Liver (tissue), 9 donors: ENCODE results near the gene LILRA6. TPM values are rescaled to one million over a fixed set of nuclear protein-coding genes. Genes with fewer than 3 reads are reported as not detected.
"Not testable (repeated sequence)": the region's sequence is repeated elsewhere in the genome, so short reads cannot be mapped to it uniquely, and the experiment has no call there.

ENCODE experiments used
- DNase-seq: peaks from one replicate; pipeline ENCODE4 v3.0.0-alpha.2; 2017; ENCODE audit warnings: low spot score
- H3K27ac ChIP-seq, 2 donors: one replicate each; pipeline ENCODE4 v1.7.0; 2013; ENCODE audit warnings: inconsistent platforms in 2 of 2, low read length in 2 of 2, control low read depth in 1 of 2, low read depth in 1 of 2, mild to moderate bottlenecking in 1 of 2
- H3K27me3 ChIP-seq, 4 donors: one replicate each; pipeline versions ENCODE4 v1.6.1 to v1.7.0; 2013; ENCODE audit warnings: low read length in 3 of 4, inconsistent platforms in 1 of 4, mild to moderate bottlenecking in 1 of 4, moderate library complexity in 1 of 4; ENCODE audit not compliant: control insufficient read depth in 4 of 4, insufficient read depth in 4 of 4
- H3K36me3 ChIP-seq, 4 donors: one replicate each; pipeline versions ENCODE4 v1.6.1 to v1.7.0; 2013; ENCODE audit warnings: low read length in 3 of 4, mild to moderate bottlenecking in 3 of 4, low read depth in 1 of 4, moderate library complexity in 1 of 4; ENCODE audit not compliant: control insufficient read depth in 4 of 4, insufficient read depth in 3 of 4
- H3K4me1 ChIP-seq, 4 donors: one replicate each; pipeline versions ENCODE4 v1.6.1 to v1.7.0; 2013; ENCODE audit warnings: low read length in 3 of 4, mild to moderate bottlenecking in 3 of 4, moderate library complexity in 1 of 4; ENCODE audit not compliant: control insufficient read depth in 4 of 4, insufficient read depth in 4 of 4
- H3K4me3 ChIP-seq, 3 donors: one replicate each; pipeline versions ENCODE4 v1.6.1 to v1.7.0; 2013; ENCODE audit warnings: low read length in 3 of 3, control low read depth in 1 of 3, low read depth in 1 of 3, mild to moderate bottlenecking in 1 of 3
- H3K9ac ChIP-seq, 2 donors: one replicate each; pipeline ENCODE4 v1.7.0; 2013; ENCODE audit warnings: low read length in 2 of 2, mild to moderate bottlenecking in 2 of 2, moderate library complexity in 2 of 2, control low read depth in 1 of 2, low read depth in 1 of 2
- H3K9me3 ChIP-seq, 4 donors: one replicate each; pipeline versions ENCODE4 v1.6.1 to v1.7.0; 2013; ENCODE audit warnings: low read length in 3 of 4; ENCODE audit not compliant: control insufficient read depth in 4 of 4
- CTCF ChIP-seq: fragments of 150-350 bp; IDR thresholded peaks from 2 replicates; pipeline ENCODE4 v1.5.1; 2017; ENCODE audit warnings: improper control_type of control experiment, low read depth, low read length; ENCODE audit not compliant: missing input control
- EGR1 ChIP-seq, 2 donors: IDR thresholded peaks; 2 replicates each; pipeline ENCODE4 v1.6.1; 2016 to 2018; ENCODE audit warnings: antibody characterized with exemption in 2 of 2, low read depth in 2 of 2
- FOXA1 ChIP-seq: IDR thresholded peaks from 2 replicates; pipeline ENCODE4 v1.6.1; 2016; ENCODE audit warnings: antibody characterized with exemption
- FOXA2 ChIP-seq: IDR thresholded peaks from 2 replicates; pipeline ENCODE4 v1.6.1; 2016; ENCODE audit warnings: antibody characterized with exemption
- GABPA ChIP-seq, 2 donors: IDR thresholded peaks in 1 of 2; conservative IDR thresholded peaks in 1 of 2; 2 replicates each; pipeline ENCODE4 v1.6.1; 2016; ENCODE audit warnings: antibody characterized with exemption in 2 of 2, mild to moderate bottlenecking in 1 of 2, moderate library complexity in 1 of 2
- HNF4A ChIP-seq, 2 donors: conservative IDR thresholded peaks; 2 replicates each; pipeline ENCODE4 v1.6.1; 2016; ENCODE audit warnings: antibody characterized with exemption in 2 of 2, mild to moderate bottlenecking in 2 of 2
- HNF4G ChIP-seq: IDR thresholded peaks from 2 replicates; pipeline ENCODE4 v1.6.1; 2016; ENCODE audit warnings: antibody characterized with exemption
- JUND ChIP-seq, 2 donors: IDR thresholded peaks; 2 replicates each; pipeline ENCODE4 v1.6.1; 2016; ENCODE audit warnings: antibody characterized with exemption in 2 of 2
- MAX ChIP-seq: IDR thresholded peaks from 2 replicates; pipeline ENCODE4 v1.6.1; 2016; ENCODE audit warnings: antibody characterized with exemption
- NR2F2 ChIP-seq: IDR thresholded peaks from 2 replicates; pipeline ENCODE4 v1.6.1; 2016; ENCODE audit warnings: antibody characterized with exemption
- RAD21 ChIP-seq, 2 donors: IDR thresholded peaks; 2 replicates each; pipeline ENCODE4 v1.6.1; 2016; ENCODE audit warnings: antibody characterized with exemption in 2 of 2, mild to moderate bottlenecking in 2 of 2
- REST ChIP-seq: IDR thresholded peaks from 2 replicates; pipeline ENCODE4 v1.6.1; 2016; ENCODE audit warnings: antibody characterized with exemption, mild to moderate bottlenecking
- RXRA ChIP-seq, 2 donors: IDR thresholded peaks; 2 replicates each; pipeline ENCODE4 v1.6.1; 2017 to 2018; ENCODE audit warnings: antibody characterized with exemption in 2 of 2, mild to moderate bottlenecking in 1 of 2
- SP1 ChIP-seq: IDR thresholded peaks from 2 replicates; pipeline ENCODE4 v1.6.1; 2018; ENCODE audit warnings: antibody characterized with exemption, mild to moderate bottlenecking
- TAF1 ChIP-seq: conservative IDR thresholded peaks from 2 replicates; pipeline ENCODE4 v1.6.1; 2016; ENCODE audit warnings: antibody characterized with exemption, mild to moderate bottlenecking
- YY1 ChIP-seq: IDR thresholded peaks from 2 replicates; pipeline ENCODE4 v1.6.1; 2016; ENCODE audit warnings: antibody characterized with exemption, mild to moderate bottlenecking
- ZBTB33 ChIP-seq: IDR thresholded peaks from 2 replicates; pipeline ENCODE4 v1.6.1; 2016; ENCODE audit warnings: antibody characterized with exemption
- WGBS: extraction: QIAGEN DNeasy Blood & Tissue Kit; methylation state at CpG from one replicate; pipeline ENCODE4 v1.1.7; 2013; 5-methylcytosine and 5-hydroxymethylcytosine counted together
- polyA plus RNA-seq, 2 donors: library from polyadenylated mRNA; stranded (reverse) in 1 of 2; unstranded in 1 of 2; fragments of 200-250 nt in 1 of 2; fragments of >200 nt in 1 of 2; fragmentation: Nextera tagmentation in 1 of 2; extraction: Ambion mirVana in 1 of 2; gene quantifications; one replicate each; pipeline versions ENCODE4 v1.2.1 to v1.2.3, GENCODE V29; 2013 to 2015
- total RNA-seq, 2 donors: library from RNA; depleted of rRNA; stranded (reverse); fragments of >200 nt; gene quantifications; one replicate each; pipeline ENCODE4 v1.2.3, GENCODE V29; 2014
- TF ChIP-seq, protein P1 (sequence below): IDR thresholded peaks from 2 replicates; pipeline ENCODE4 v1.6.1; 2016; ENCODE audit warnings: antibody characterized with exemption
- donor health status: healthy.
- donor health status: healthy.
- donor health status: healthy.
- donor health status: healthy.
- donor health status: healthy.

Gene LILRA6
- total and polyA plus RNA-seq, 4 donors, result 1.0 to 2.8 (median 1.7) TPM

GRCh38 chr19:54281007-54281728, 38.6 kb upstream of the LILRA6 start, which contains the start of gene LILRB2:
TSS of gene LILRB2 (minus strand) at chr19:54281110. CDS start at chr19:54280496, 614 bp downstream.
- H3K9me3 ChIP-seq, result no peaks in the 10 kb centered on the region
- peak within 1 kb of the TSS in 1 of 2 donors; percentile 46 for H3K27ac ChIP-seq
- H3K27me3 ChIP-seq, result no peaks in the 10 kb centered on the region
- no peak within 1 kb of the TSS for H3K4me3 ChIP-seq
- no peaks in the 10 kb centered on the region for H3K4me1 ChIP-seq
- no peak for TF ChIP-seq ZBTB33
- TF ChIP-seq REST, result no peak
- TF ChIP-seq NR2F2, result no peak
- TF ChIP-seq RXRA (IDR thresholded peaks at IDR 0.05), result no peak
- TF ChIP-seq YY1, result no peak
- no peak for TF ChIP-seq FOXA2
- TF ChIP-seq SP1, result no peak
- no peak for TF ChIP-seq MAX
- no peak for TF ChIP-seq FOXA1
- TF ChIP-seq, protein P1, sequence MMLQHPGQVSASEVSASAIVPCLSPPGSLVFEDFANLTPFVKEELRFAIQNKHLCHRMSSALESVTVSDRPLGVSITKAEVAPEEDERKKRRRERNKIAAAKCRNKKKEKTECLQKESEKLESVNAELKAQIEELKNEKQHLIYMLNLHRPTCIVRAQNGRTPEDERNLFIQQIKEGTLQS, result no peak
- TF ChIP-seq EGR1 (IDR thresholded peaks at IDR 0.05; ENCODE audit: low read depth in 2 of 2), result no peak
- no peak for TF ChIP-seq HNF4G
- no peak for TF ChIP-seq RAD21 (IDR thresholded peaks at IDR 0.05)
- no peak for TF ChIP-seq TAF1
- TF ChIP-seq JUND (IDR thresholded peaks at IDR 0.05), result no peak
- TF ChIP-seq GABPA (IDR thresholded peaks at IDR 0.05 in 1 of 2, conservative IDR thresholded peaks at IDR 0.05 in 1 of 2), result no peak
- TF ChIP-seq CTCF, result no peak
- TF ChIP-seq HNF4A (conservative IDR thresholded peaks at IDR 0.05), result no peak
- no peaks in the 10 kb centered on the region for H3K36me3 ChIP-seq
- WGBS, result 64% methylated on average over 12 of the region's 12 CpGs
- DNase-seq, result no peak
- no peak within 1 kb of the TSS for H3K9ac ChIP-seq

GRCh38 chr19:54280441-54280840, 37.9 kb upstream of the LILRA6 start:
- H3K4me3 ChIP-seq, H3K4me1 ChIP-seq, H3K36me3 ChIP-seq, DNase-seq, H3K9ac ChIP-seq, H3K9me3 ChIP-seq, H3K27me3 ChIP-seq: not testable (repeated sequence)
- peak overlapping the region in 1 of 2 donors; percentile 46 for H3K27ac ChIP-seq
- 56% methylated on average over 10 of the region's 10 CpGs for WGBS

DNA sequence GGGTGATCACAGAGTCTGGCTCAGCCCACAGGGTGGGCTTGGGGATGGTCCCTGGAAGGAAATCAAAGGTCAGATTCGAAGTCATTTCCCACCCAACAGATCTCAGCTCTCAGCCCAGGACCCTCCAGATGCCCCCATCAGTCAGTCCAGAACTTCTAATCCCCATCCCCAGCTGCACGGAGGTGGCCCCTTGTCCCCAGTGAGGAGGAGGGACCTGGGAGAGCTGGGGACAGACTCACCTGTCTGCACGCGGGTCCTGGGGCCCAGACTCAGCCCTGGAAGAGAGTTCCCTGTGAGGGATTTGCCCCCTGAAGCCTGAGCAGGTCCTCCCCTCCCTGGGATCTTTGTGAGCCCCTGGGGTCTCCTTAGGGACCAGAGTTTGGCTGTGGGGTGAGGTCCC, 37.4 kb upstream of the LILRA6 start:
- not testable (repeated sequence) for H3K9ac ChIP-seq, H3K36me3 ChIP-seq, H3K4me3 ChIP-seq, H3K27me3 ChIP-seq, H3K9me3 ChIP-seq, DNase-seq, H3K4me1 ChIP-seq
- H3K27ac ChIP-seq, result peak overlapping the region in 1 of 2 donors; percentile 46
- 26% methylated on average over 4 of the region's 4 CpGs for WGBS
